Measurements from ENCODE around the gene ZNF385C.
A peak's percentile ranks its signal among the peaks of the same experiment; 100 is the strongest.
"Not testable (repeated sequence)": the region's sequence is repeated elsewhere in the genome, so short reads cannot be mapped to it uniquely, and the experiment has no call there.

The ZNF385C gene

DNA sequence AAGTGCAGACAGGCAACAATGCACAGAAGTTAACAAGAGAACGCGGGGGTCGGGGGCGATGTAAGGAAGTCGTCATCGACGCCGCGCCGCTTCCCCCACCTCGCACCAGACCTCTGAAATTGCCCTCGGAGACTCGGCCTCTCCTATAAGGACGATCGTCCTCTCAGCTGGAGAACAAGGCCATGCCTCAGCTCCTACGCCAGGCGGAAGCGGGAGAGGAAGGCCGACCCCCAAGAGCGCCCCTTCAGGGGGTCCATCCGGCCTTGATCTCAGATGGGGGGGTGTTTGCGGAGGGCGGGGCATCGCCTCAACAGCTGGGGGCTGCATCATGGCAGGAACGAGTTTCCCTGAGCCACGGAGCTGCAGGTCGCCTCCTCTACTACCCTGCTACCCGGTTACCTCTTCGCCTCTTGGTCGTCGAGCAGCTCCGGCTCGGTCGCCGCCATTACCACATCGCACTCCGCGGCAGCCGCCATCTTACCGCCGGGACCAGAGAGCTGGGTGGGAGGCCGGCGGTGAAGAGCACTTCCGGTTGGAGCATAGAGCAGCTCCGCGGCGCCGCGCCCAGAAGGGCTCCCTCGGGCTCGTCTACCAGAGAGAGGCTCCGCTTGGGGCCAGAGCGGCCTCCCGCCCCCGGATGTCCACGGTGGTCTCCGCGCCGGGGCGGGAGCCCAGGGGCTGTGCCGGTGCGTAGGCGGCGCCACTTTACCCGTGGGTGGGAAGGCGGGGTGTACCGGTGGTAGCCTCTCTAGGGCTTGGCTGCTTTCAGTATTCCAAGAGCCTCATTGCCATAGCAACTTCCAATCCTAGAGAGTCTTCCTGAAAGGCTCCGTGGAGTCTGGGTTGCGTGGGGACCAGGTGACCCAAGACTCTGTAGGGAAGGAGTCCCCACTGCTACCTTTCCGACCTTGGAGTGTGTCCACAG is 81.1 kb downstream of the ZNF385C start, which contains the start of gene DNAJC7:
TSS of gene DNAJC7 (minus strand) at position 499 of the 925 bp plus-strand sequence. CDS start at position 476, 23 bp downstream.
- peak; percentile 93 for DNase-seq (ENCODE audit: low read depth)
- peak within 1 kb of the TSS; percentile 100 for H3K4me3 ChIP-seq (ENCODE audit: low read depth, low read length)
- TF ChIP-seq, protein P1, sequence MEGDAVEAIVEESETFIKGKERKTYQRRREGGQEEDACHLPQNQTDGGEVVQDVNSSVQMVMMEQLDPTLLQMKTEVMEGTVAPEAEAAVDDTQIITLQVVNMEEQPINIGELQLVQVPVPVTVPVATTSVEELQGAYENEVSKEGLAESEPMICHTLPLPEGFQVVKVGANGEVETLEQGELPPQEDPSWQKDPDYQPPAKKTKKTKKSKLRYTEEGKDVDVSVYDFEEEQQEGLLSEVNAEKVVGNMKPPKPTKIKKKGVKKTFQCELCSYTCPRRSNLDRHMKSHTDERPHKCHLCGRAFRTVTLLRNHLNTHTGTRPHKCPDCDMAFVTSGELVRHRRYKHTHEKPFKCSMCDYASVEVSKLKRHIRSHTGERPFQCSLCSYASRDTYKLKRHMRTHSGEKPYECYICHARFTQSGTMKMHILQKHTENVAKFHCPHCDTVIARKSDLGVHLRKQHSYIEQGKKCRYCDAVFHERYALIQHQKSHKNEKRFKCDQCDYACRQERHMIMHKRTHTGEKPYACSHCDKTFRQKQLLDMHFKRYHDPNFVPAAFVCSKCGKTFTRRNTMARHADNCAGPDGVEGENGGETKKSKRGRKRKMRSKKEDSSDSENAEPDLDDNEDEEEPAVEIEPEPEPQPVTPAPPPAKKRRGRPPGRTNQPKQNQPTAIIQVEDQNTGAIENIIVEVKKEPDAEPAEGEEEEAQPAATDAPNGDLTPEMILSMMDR (conservative IDR thresholded peaks at IDR 0.05; ENCODE audit: low read depth, low read length), result no peak

DNA sequence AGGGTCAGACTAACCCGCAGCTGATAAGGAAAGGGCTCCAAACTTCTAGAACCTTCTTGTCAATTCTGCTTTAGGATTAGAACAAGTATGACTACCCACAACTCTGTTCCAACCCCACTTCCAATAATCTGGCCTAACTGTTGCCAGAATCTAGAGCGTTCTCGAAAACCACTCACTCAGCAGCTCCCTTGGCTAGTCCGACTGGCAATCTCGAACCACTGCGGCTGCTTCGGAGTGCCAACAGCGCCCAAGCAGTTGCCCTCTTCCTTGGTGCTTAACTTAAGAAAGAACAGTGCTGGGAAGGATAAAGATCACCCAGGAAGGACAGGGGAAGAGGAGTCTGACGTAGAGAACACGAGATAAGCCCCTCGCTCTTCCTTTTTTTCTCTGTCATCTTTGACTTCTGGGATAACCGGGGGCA is 81.9 kb downstream of the ZNF385C start:
- peak; percentile 24 for DNase-seq (ENCODE audit: low read depth)
- H3K4me3 ChIP-seq (ENCODE audit: low read depth, low read length), result peak overlapping the region; percentile 100
- TF ChIP-seq, protein P1 (conservative IDR thresholded peaks at IDR 0.05; ENCODE audit: low read depth, low read length), result no peak

DNA sequence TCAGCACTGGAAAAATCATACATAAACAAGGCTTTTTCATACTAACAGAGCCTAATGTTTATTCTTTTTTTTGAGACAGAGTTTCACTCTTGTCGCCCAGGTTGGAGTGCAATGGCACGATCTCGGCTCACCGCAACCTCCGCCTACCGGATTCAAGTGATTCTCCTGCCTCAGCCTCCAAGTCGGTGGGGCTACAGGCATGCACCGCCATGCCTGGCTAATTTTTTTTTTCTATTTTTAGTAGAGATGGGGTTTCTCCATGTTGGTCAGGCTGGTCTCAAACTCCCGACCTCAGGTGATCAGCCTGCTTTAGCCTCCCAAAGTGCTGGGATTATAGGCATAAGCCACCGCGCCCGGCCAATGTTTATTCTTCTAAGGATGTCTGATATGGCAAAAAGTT is 84.5 kb downstream of the ZNF385C start:
- DNase-seq (ENCODE audit: low read depth); H3K4me3 ChIP-seq (ENCODE audit: low read depth, low read length): not testable (repeated sequence)

DNA sequence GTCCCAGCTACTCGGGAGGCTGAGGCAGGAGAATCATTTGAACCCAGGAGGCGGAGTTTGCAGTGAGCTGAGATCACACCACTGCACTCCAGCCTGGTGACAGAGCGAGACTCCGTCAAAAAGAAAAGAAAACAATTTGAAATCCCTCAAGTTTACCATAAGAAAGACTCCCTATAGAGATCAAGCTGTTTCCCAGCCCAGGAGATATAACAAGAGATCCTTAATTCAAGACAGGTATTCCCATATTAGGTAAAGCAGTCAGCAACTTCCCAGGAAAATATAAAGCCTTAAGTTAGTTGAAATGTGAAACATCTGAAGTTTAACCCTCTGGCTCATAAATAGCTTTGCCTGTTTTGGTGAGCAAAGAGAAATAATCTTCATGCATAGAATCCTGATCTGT is 85.9 kb downstream of the ZNF385C start:
- not testable (repeated sequence) for H3K4me3 ChIP-seq (ENCODE audit: low read depth, low read length)

DNA sequence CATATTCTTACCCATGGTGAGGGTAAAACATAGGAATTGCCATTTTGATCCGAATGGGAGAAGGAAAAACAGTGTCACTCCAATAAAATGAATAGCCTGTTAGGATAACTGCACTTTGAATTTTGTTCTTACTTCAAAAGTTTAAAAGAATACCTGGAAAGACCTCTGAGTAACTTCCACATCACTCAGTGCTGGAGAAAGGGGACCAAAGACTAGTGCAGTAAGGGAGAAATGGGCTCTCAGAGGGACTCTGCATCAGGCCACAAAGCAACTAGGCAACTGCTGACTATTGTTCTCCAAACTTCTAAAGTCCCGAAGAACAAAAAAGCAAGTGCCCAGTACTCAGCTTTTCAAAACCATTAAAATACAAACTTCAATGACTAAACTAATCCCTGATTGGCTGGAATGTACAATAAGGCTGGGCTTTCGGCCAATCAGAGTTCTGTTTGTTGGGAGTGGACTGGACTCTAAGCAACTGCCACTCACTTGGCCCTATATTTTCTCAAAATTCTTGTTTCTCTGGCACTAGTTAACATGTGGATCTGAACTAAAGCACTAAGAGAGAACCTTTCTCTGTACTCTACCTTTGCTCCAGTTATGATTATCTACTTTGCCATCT is 87.3 kb downstream of the ZNF385C start:
- peak; percentile 63 for DNase-seq (ENCODE audit: low read depth)
- no peak overlapping the region for H3K4me3 ChIP-seq (ENCODE audit: low read depth, low read length)
- TF ChIP-seq, protein P1 (conservative IDR thresholded peaks at IDR 0.05; ENCODE audit: low read depth, low read length), result no peak

More for the DNA sequence above, 85.9 kb downstream of the ZNF385C start:
- DNase-seq (ENCODE audit: low read depth), result not testable (repeated sequence)

DNA sequence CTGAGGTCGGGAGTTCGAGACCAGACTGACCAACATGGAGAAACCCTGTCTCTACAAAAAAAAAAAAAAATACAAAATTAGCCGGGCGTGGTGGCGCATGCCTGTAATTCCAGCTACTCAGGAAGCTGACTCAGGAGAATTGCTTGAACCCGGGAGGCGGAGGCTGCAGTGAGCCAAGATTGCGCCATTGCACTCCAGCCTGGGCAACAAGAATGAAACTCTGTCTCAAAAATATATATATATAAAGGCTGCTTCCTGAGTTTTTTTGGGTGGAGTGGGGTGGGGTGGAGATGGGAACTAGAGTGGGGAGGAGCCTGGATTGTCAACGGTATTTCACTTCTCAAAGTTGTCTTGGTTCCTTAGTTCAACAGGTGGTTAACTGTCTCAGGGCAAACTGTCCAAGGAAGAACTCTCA is 88.0 kb downstream of the ZNF385C start:
- DNase-seq (ENCODE audit: low read depth), result peak; percentile 68
- H3K4me3 ChIP-seq (ENCODE audit: low read depth, low read length), result not testable (repeated sequence)

DNA sequence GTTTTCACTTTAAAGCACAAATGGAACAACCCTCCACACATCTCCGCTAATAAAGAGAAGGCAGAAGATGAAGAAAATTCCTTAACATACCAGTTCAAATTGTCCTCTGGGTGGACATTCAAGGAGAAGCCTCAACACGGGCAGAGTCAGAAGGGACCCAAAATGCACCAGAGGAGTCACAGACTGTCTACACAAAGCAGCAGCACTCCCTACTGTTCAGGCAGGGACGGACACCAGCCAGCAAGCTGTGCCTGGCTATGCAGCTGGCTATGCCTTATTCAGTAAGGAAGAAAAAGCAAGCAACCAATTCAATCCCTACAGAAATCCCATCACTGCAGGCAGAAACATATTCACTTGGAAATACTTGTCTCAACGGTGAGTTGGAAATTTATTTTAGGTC is 89.1 kb downstream of the ZNF385C start:
- H3K4me3 ChIP-seq (ENCODE audit: low read depth, low read length), result no peak overlapping the region
- TF ChIP-seq, protein P1 (conservative IDR thresholded peaks at IDR 0.05; ENCODE audit: low read depth, low read length), result peak; percentile 55
- DNase-seq (ENCODE audit: low read depth), result peak; percentile 63

DNA sequence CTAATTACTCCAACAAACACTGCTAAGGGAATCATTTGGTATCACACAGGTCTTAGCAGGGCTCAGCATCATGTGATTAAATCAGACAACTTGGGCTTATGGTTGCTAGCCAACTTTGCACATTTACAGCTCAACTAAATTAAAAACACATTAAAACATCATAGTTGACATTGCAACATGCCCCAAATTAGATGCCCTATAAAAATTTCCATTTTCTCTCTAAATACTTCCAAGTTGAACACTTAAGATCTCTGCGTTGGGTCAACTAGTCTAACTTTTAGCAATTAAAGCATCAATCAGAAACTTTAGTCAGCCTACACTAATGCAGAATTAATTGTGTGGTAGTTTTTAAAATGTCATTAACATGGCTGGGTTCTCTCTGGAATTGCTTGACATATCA is 93.1 kb downstream of the ZNF385C start:
- DNase-seq (ENCODE audit: low read depth), result no peak

More for the DNA sequence above, 93.1 kb downstream of the ZNF385C start:
- no peak overlapping the region for H3K4me3 ChIP-seq (ENCODE audit: low read depth, low read length)
- TF ChIP-seq, protein P1 (conservative IDR thresholded peaks at IDR 0.05; ENCODE audit: low read depth, low read length), result no peak

All from choroid plexus epithelial cell (primary cell).